Ascending aorta (tissue), 2 donors: ENCODE data around the gene MMP23B. TPM values are rescaled to one million over a fixed set of nuclear protein-coding genes. Genes with fewer than 3 reads are reported as not detected.

Experiments used
- DNase-seq, 2 donors: peaks; one replicate each; pipeline ENCODE4 v3.0.0-alpha.2; 2019; ENCODE audit warnings: low spot score in 2 of 2
- H3K27ac ChIP-seq, 2 donors: fragments of 200-600 bp; sonication (generic); one replicate each; pipeline ENCODE4 v1.5.1; 2016 to 2017; ENCODE audit warnings: mild to moderate bottlenecking in 1 of 2
- H3K27me3 ChIP-seq: fragments of 200-600 bp; sonication (generic); one replicate; pipeline ENCODE4 v1.5.1; 2017
- H3K36me3 ChIP-seq, 2 donors: fragments of 200-600 bp; sonication (generic); one replicate each; pipeline ENCODE4 v1.5.1; 2016
- H3K4me1 ChIP-seq, 2 donors: fragments of 200-600 bp; sonication (generic); one replicate each; pipeline ENCODE4 v1.5.1; 2016 to 2017; ENCODE audit warnings: mild to moderate bottlenecking in 1 of 2
- H3K4me3 ChIP-seq, 2 donors: fragments of 200-600 bp; sonication (generic); one replicate each; pipeline ENCODE4 v1.5.1; 2016 to 2017; ENCODE audit warnings: mild to moderate bottlenecking in 1 of 2
- H3K9me3 ChIP-seq, 2 donors: fragments of 200-600 bp; sonication (generic); one replicate each; pipeline ENCODE4 v1.5.1; 2016
- intact Hi-C: fragments of 100-400 bp; cut with DNase I; formaldehyde crosslinking; loops from one replicate; pipeline ENCODE4 v1.15.1; 2023
- total RNA-seq: library from RNA; depleted of rRNA; stranded (reverse); fragments of >200 nt; gene quantifications from one replicate; pipeline ENCODE4 v1.1.0, GENCODE V29; 2016
- TF ChIP-seq, protein P1 (sequence below), 3 experiments: fragments of 200-600 bp in 2 of 3; fragments of 450-650 bp in 1 of 3; sonication (generic) in 2 of 3; IDR thresholded peaks; one replicate each; pipeline ENCODE4 v1.5.1; 2016 to 2019; ENCODE audit warnings: antibody characterized with exemption in 3 of 3, mild to moderate bottlenecking in 1 of 3, moderate library complexity in 1 of 3

MMP23B gene
- total RNA-seq, 1 donor from 2014 or later = 71.3 TPM

GRCh38 chr1:1616045-1616790, 15.8 kb upstream of the MMP23B start:
- H3K27me3 ChIP-seq = no peaks in the 10 kb centered on the region
- peaks cover 0 to 6% of the 10 kb centered on the region in 2 donors for H3K36me3 ChIP-seq
- peaks cover 15 to 25% of the 10 kb centered on the region in 2 donors for H3K4me1 ChIP-seq
- H3K9me3 ChIP-seq = no peaks in the 10 kb centered on the region
- H3K4me3 ChIP-seq = peak overlapping the region; percentile 97 to 100
- TF ChIP-seq, protein P1, sequence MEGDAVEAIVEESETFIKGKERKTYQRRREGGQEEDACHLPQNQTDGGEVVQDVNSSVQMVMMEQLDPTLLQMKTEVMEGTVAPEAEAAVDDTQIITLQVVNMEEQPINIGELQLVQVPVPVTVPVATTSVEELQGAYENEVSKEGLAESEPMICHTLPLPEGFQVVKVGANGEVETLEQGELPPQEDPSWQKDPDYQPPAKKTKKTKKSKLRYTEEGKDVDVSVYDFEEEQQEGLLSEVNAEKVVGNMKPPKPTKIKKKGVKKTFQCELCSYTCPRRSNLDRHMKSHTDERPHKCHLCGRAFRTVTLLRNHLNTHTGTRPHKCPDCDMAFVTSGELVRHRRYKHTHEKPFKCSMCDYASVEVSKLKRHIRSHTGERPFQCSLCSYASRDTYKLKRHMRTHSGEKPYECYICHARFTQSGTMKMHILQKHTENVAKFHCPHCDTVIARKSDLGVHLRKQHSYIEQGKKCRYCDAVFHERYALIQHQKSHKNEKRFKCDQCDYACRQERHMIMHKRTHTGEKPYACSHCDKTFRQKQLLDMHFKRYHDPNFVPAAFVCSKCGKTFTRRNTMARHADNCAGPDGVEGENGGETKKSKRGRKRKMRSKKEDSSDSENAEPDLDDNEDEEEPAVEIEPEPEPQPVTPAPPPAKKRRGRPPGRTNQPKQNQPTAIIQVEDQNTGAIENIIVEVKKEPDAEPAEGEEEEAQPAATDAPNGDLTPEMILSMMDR (IDR thresholded peaks at IDR 0.05) = no peak
- intact Hi-C loops = loop anchor here (5.0 to 10.0 kb wide), 3 partner anchors 41 to 291 kb away; partner anchors contain the start of genes CDK11B and MRPL20
- DNase-seq = no peak
- H3K27ac ChIP-seq = peak overlapping the region; percentile 100

GRCh38 chr1:1616838-1617237, 15.1 kb upstream of the MMP23B start:
- H3K27ac ChIP-seq = no peak overlapping the region
- intact Hi-C loops = loop anchor here (5.0 to 10.0 kb wide), 3 partner anchors 40 to 290 kb away; partner anchors contain the start of genes CDK11B and MRPL20
- no peaks in the 10 kb centered on the region for H3K27me3 ChIP-seq
- H3K4me3 ChIP-seq = peak overlapping the region; percentile 97 to 100
- no peak for DNase-seq
- H3K36me3 ChIP-seq = peaks cover 0 to 6% of the 10 kb centered on the region in 2 donors
- TF ChIP-seq, protein P1 (IDR thresholded peaks at IDR 0.05) = no peak
- peaks cover 15 to 25% of the 10 kb centered on the region in 2 donors for H3K4me1 ChIP-seq
- H3K9me3 ChIP-seq = no peaks in the 10 kb centered on the region

- TF ChIP-seq, protein P1 (IDR thresholded peaks at IDR 0.05) = no peak
- H3K9me3 ChIP-seq = no peaks in the 10 kb centered on the region
- peaks cover 15 to 25% of the 10 kb centered on the region in 2 donors for H3K4me1 ChIP-seq
- intact Hi-C loops = loop anchor here (5.0 to 10.0 kb wide), 3 partner anchors 40 to 290 kb away; partner anchors contain the start of genes CDK11B and MRPL20
- H3K36me3 ChIP-seq = peaks cover 0 to 6% of the 10 kb centered on the region in 2 donors
- no peak overlapping the region for H3K27ac ChIP-seq
- H3K4me3 ChIP-seq = no peak overlapping the region
- H3K27me3 ChIP-seq = no peaks in the 10 kb centered on the region
- no peak for DNase-seq
Measured at GRCh38 chr1:1617516-1617915, 14.5 kb upstream of the MMP23B start.

DNA sequence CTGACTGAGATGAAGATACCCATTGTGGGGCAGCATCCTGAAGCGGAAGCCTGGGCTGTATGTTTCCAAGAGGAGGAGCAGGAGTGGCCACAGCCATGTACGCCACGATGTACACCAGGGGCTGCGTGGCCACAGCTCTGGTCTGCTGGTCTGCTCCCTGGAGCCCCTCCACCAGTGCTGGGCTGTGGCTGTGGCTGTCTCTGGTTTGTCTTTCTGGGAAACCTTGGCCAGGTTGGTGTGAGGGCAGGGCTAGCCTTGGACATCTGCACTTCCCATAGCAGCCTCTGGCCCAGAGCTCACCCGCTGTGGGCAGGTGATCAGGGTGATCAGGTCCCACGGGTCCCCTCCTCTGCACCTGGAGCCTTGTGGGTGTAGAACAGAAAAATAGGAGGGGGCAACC, 14.0 kb upstream of the MMP23B start:
- no peak overlapping the region for H3K4me3 ChIP-seq
- no peaks in the 10 kb centered on the region for H3K9me3 ChIP-seq
- peaks cover 0 to 6% of the 10 kb centered on the region in 2 donors for H3K36me3 ChIP-seq
- intact Hi-C loops = loop anchor here (5.0 to 10.0 kb wide), 3 partner anchors 39 to 289 kb away; partner anchors contain the start of genes CDK11B and MRPL20
- TF ChIP-seq, protein P1 (IDR thresholded peaks at IDR 0.05) = no peak
- peaks cover 15 to 25% of the 10 kb centered on the region in 2 donors for H3K4me1 ChIP-seq
- DNase-seq = no peak
- H3K27ac ChIP-seq = no peak overlapping the region
- no peaks in the 10 kb centered on the region for H3K27me3 ChIP-seq

DNA sequence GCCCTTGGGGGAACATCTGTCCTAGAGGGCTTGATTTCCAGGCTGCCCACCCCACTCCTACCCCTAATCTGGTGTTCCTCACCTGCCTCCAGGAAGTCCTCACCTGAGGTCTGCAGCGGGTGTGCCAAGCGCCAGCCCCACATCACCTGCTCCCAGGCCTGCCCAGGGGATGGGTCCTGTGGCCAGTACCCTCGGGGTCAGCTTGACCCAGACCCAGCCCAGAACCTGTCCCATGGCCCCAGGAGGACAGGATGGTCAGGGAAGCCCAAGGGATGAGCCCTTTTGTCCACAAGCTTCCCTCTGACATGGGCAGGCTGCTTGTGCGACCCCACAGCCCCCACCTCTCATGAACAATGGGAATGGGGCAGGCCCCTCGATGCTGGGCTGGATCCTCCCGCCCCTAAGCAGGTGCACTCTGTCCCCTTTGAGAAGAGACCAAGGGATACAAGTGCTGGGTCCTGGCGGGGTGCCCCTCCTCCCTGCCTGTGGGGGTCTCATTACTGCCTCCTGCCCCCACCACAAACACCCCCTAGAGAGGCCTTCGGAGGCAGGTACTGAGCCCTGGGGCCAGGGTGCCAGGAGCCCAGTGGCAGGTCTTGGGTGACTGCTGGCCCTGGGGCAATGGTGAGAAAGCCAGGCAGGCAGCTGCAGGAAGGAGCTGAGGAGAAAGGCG, 13.4 kb upstream of the MMP23B start:
- Histone ChIP-seq H3K36me3 (peaks cover 0 to 6% of the 10 kb centered on the region in 2 donors), H3K27ac (no peak overlapping the region), H3K9me3 (no peaks in the 10 kb centered on the region), H3K4me1 (peaks cover 15 to 24% of the 10 kb centered on the region in 2 donors), H3K4me3 (no peak overlapping the region), H3K27me3 (no peaks in the 10 kb centered on the region)
- intact Hi-C loops = loop anchor here (5.0 to 10.0 kb wide), 3 partner anchors 39 to 289 kb away; partner anchors contain the start of genes CDK11B and MRPL20
- no peak for DNase-seq
- TF ChIP-seq, protein P1 (IDR thresholded peaks at IDR 0.05) = no peak
